Esophagus muscularis mucosa (tissue), 4 donors: ENCODE results near the gene CACNA1G. TPM values are rescaled to one million over a fixed set of nuclear protein-coding genes. Genes with fewer than 3 reads are reported as not detected.

Experiments
- DNase-seq: peaks from one replicate; pipeline ENCODE4 v3.0.0-alpha.2; 2017; ENCODE audit errors: extremely low spot score
- H3K27ac ChIP-seq, 4 donors: fragments of 200-600 bp; sonication (generic); replicated peaks in 1 of 4; 1 replicate in 3 of 4; 2 replicates in 1 of 4; pipeline ENCODE4 v1.5.1; 2016 to 2019; ENCODE audit warnings: mild to moderate bottlenecking in 1 of 4
- H3K27me3 ChIP-seq, 4 donors: fragments of 200-600 bp; sonication (generic); one replicate each; pipeline versions ENCODE4 v1.5.1 to v1.6.0; 2016 to 2019
- H3K36me3 ChIP-seq, 4 donors: fragments of 200-600 bp; sonication (generic); one replicate each; pipeline ENCODE4 v1.5.1; 2016 to 2019
- H3K4me1 ChIP-seq, 4 donors: fragments of 200-600 bp; sonication (generic); one replicate each; pipeline ENCODE4 v1.5.1; 2016 to 2019
- H3K4me3 ChIP-seq, 4 donors: fragments of 200-600 bp; sonication (generic); 1 replicate in 2 of 4; 2 replicates in 2 of 4; pipeline ENCODE4 v1.5.1; 2016 to 2019; ENCODE audit warnings: mild to moderate bottlenecking in 4 of 4, moderate library complexity in 1 of 4
- H3K9me3 ChIP-seq, 4 donors: fragments of 200-600 bp; sonication (generic); 1 replicate in 3 of 4; 2 replicates in 1 of 4; pipeline ENCODE4 v1.5.1; 2016 to 2019
- EP300 ChIP-seq: sonication (generic); formaldehyde crosslinking; IDR thresholded peaks from one replicate; pipeline ENCODE4 v1.6.1; 2017; ENCODE audit warnings: antibody characterized with exemption
- POLR2A ChIP-seq: fragments of 450-650 bp; IDR thresholded peaks from one replicate; pipeline ENCODE4 v1.6.1; 2017; ENCODE audit warnings: antibody characterized with exemption, moderate library complexity, mild to moderate bottlenecking, low read depth
- POLR2AphosphoS5 ChIP-seq, 2 donors: sonication (generic); formaldehyde crosslinking; IDR thresholded peaks; one replicate each; pipeline ENCODE4 v1.6.1; 2017; ENCODE audit warnings: antibody characterized with exemption in 2 of 2
- WGBS: methylation state at CpG from one replicate; pipeline ENCODE4 v1.1.5; 2018; 5-methylcytosine and 5-hydroxymethylcytosine counted together
- intact Hi-C: fragments of 100-400 bp; cut with DNase I; formaldehyde crosslinking; loops from one replicate; pipeline ENCODE4 v1.15.1; 2023
- total RNA-seq, 4 donors: library from RNA; depleted of rRNA; stranded (reverse); fragments of >200 nt; gene quantifications; one replicate each; pipeline versions ENCODE4 v1.1.0 to v1.2.1, GENCODE V29; 2016
- TF ChIP-seq, protein P1 (sequence below), 3 experiments: fragments of 200-600 bp in 2 of 3; fragments of 450-650 bp in 1 of 3; sonication (generic) in 2 of 3; IDR thresholded peaks; one replicate each; pipeline ENCODE4 v1.5.1; 2017 to 2019; ENCODE audit warnings: antibody characterized with exemption in 3 of 3, mild to moderate bottlenecking in 2 of 3, moderate library complexity in 1 of 3

The CACNA1G gene
- total RNA-seq, 4 donors from 2014 or later, result 0.39 to 0.63 (median 0.50) TPM; not detected in 1

DNA sequence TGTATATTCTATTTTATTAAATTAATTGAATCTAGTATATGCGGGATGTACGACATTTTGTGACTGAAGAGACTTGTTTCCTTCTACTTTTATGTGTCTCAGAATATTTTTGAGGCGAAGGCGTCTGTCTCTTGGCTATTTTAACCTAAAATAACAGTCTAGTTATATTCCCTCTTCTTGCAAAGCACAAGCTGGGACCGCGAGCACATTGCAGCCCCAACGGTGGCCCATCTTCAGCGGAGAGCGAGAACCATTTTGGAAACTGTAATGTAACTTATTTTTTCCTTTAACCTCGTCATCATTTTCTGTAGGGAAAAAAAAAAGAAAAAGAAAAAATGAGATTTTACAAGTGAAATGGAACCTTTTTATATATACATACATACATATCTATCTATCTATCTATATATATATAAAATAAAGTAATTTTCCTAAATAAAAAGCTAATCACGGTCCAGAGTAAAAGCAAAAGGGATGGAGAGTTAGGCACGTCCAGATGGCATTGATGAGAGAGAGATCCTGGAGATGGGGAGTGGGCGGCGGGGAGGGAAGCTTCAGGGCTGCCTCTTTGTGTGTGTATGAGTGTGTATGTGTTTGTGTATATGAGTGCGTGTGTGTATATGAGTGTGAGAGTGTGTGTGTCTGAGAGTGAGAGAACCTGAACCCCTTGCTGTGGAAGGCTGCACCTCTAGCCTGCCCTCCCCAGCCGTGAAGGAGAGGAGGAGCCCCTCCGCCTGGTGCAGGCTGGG is 66.7 kb downstream of the CACNA1G start:
- TF ChIP-seq, protein P1, sequence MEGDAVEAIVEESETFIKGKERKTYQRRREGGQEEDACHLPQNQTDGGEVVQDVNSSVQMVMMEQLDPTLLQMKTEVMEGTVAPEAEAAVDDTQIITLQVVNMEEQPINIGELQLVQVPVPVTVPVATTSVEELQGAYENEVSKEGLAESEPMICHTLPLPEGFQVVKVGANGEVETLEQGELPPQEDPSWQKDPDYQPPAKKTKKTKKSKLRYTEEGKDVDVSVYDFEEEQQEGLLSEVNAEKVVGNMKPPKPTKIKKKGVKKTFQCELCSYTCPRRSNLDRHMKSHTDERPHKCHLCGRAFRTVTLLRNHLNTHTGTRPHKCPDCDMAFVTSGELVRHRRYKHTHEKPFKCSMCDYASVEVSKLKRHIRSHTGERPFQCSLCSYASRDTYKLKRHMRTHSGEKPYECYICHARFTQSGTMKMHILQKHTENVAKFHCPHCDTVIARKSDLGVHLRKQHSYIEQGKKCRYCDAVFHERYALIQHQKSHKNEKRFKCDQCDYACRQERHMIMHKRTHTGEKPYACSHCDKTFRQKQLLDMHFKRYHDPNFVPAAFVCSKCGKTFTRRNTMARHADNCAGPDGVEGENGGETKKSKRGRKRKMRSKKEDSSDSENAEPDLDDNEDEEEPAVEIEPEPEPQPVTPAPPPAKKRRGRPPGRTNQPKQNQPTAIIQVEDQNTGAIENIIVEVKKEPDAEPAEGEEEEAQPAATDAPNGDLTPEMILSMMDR (IDR thresholded peaks at IDR 0.05), result no peak
- Histone ChIP-seq H3K9me3 (no peaks in the 10 kb centered on the region), H3K36me3 (no peaks in the 10 kb centered on the region), H3K4me1 (peaks cover 0 to 11% (median 8%) of the 10 kb centered on the region in 4 donors), H3K27ac (no peak overlapping the region), H3K4me3 (no peak overlapping the region), H3K27me3 (peaks cover 0 to 64% (median 5%) of the 10 kb centered on the region in 4 donors)
- DNase-seq, result no peak
- WGBS, result 84% methylated on average over 17 of the region's 17 CpGs
- intact Hi-C loops, result loop anchor here (2.0 kb wide), 1 partner anchor 76 kb away; no protein-coding TSS in a partner anchor

DNA sequence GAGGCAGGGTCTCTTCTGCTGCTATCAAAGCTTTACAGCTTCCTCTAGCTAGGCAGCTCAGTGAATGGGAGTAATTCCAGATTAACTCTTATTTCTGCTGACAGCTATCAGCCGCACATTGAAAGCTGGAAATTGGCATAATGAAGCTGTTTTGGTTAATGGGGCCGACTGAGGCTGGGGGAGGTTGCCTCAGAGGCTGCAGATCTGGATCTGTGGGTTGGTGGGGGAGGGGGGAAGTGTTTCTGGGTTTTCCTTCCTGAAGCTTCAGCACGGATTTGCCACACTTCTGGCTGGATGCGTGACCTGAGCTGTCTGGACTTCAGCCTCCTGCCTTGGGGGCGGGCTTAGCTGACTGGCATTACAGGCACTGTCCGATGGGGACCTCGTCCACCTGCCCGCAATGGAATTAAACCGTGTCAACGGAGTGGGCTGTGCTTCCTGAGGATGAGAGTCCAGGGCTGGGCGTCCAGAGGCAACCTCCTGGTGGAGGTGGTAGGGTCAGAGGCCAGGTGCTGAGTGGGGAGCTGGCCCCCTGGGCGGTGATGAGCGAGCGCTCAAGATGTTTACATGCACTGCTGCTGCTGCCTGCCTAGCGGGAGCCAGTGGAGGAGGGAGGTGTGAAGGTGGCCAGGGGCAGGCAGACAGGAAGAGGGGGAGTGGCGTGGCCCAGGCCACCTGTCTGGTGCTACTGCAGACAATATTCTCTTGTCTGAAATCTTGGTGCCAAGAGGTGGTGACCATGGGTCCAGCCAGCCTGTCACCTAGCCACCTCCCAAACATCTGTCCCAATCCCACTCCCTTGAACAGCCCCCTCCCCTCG is 67.5 kb downstream of the CACNA1G start:
- no peak for DNase-seq
- Histone ChIP-seq H3K27me3 (peaks cover 0 to 62% (median 6%) of the 10 kb centered on the region in 4 donors), H3K4me3 (no peak overlapping the region), H3K27ac (no peak overlapping the region), H3K4me1 (peaks cover 0 to 11% (median 8%) of the 10 kb centered on the region in 4 donors), H3K9me3 (no peaks in the 10 kb centered on the region), H3K36me3 (no peaks in the 10 kb centered on the region)
- WGBS, result 45% methylated on average over 13 of the region's 17 CpGs
- intact Hi-C loops, result loop anchor here (2.0 kb wide), 1 partner anchor 77 kb away; no protein-coding TSS in a partner anchor
- TF ChIP-seq POLR2A, result no peak
- TF ChIP-seq EP300, result no peak
- TF ChIP-seq POLR2AphosphoS5 (IDR thresholded peaks at IDR 0.05), result no peak
- TF ChIP-seq, protein P1 (IDR thresholded peaks at IDR 0.05), result no peak

DNA sequence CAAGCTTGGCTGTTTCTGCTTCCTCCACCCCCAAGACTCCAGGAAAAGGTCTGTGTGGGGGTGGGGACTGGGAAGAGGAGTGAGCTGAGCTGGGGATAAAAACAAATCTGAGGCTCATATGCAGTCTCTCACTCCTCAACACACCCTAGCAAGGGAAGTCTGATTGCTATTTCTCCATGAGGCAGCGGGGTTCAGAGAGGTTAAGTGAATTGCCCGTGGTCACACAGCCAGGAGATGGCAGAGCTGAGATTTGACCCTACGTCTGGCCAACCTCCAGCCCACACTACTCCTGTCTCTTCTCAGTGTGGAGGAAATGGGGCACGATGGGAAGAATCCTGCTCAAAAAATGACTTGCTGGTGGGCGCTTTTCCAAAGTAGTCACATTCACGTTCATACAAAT is 69.4 kb downstream of the CACNA1G start:
- no peaks in the 10 kb centered on the region for H3K9me3 ChIP-seq
- no peaks in the 10 kb centered on the region for H3K36me3 ChIP-seq
- no peak for DNase-seq
- peaks cover 7 to 19% (median 17%) of the 10 kb centered on the region in 4 donors for H3K4me1 ChIP-seq
- H3K4me3 ChIP-seq, result no peak overlapping the region
- intact Hi-C loops, result loop anchor here (2.0 to 5.0 kb wide), 3 partner anchors 53 to 148 kb away; no protein-coding TSS in a partner anchor
- WGBS, result 70% methylated on average over 6 of the region's 6 CpGs
- no peak for TF ChIP-seq EP300
- TF ChIP-seq, protein P1 (IDR thresholded peaks at IDR 0.05), result no peak
- no peak for TF ChIP-seq POLR2AphosphoS5 (IDR thresholded peaks at IDR 0.05)
- no peak for TF ChIP-seq POLR2A
- H3K27me3 ChIP-seq, result peaks cover 3 to 70% (median 14%) of the 10 kb centered on the region in 4 donors
- H3K27ac ChIP-seq, result no peak overlapping the region

DNA sequence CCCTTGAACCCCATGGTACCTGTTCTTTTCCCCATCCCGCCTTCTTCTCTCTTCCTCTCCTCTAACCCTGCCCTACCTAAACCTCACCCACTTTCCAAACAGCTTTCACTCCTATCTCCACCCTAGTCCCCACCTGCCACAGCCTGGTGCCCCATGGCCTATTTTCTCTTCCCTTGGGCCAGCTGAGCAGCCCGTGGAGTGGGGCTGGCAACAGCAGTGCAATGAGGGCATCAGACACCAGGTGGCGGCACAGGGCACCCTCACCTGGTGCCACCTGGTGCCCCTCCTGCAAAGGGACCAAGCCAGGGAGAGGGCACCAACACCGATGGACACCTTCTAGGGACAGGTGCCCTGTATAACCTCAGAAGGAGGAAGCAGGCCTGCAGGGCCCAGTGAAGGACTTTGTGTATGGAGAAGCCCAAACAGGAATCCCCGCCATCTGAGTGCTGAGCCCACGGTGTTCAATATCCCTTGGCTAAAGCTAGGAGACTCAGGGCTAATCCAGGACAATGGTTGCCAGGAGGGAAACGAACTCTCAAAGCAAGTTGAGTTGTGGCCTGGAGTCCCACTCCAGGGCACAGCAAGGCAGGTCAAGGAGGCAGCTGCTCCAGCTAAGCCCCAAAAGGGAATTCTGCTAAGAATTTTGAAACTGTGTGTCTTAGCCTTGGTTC is 70.1 kb downstream of the CACNA1G start:
- intact Hi-C loops, result loop anchor here (2.0 to 5.0 kb wide), 3 partner anchors 52 to 148 kb away; no protein-coding TSS in a partner anchor
- no peak overlapping the region for H3K4me3 ChIP-seq
- peaks cover 7 to 77% (median 21%) of the 10 kb centered on the region in 4 donors for H3K27me3 ChIP-seq
- no peak for DNase-seq
- WGBS, result 62% methylated on average over 6 of the region's 7 CpGs
- H3K9me3 ChIP-seq, result no peaks in the 10 kb centered on the region
- H3K27ac ChIP-seq, result no peak overlapping the region
- peaks cover 9 to 26% (median 24%) of the 10 kb centered on the region in 4 donors for H3K4me1 ChIP-seq
- no peaks in the 10 kb centered on the region for H3K36me3 ChIP-seq
- TF ChIP-seq, protein P1 (IDR thresholded peaks at IDR 0.05), result peak; percentile 65 to 81 (median 78)
- TF ChIP-seq POLR2AphosphoS5 (IDR thresholded peaks at IDR 0.05), result no peak
